ENCODE results near the gene ATP1A1. TPM values are rescaled to one million over a fixed set of nuclear protein-coding genes. Genes with fewer than 3 reads are reported as not detected.

The ATP1A1 gene
- total RNA-seq, 2 experiments from 2014 or later: 251 to 262 TPM

DNA sequence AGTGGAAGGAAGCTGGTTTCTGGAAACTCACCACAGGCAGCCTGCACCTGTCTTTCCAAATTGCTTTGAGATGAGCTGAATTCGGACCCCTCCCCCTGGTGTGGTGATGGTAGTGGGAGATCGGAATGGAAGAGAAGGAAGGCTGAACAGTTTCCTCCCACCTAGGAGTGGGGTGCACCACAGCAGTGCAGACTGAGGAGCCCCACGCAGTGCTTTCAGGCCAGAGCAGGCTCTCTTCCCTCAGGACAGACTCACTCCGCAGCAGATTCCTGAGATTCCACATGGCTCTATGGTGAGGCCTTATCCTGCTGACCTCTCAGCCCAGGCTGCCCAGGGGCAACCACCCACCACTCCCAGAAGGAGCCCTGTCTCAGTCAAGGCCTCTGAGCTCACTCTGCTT is 80.9 kb downstream of the ATP1A1 start:
- ATAC-seq (ENCODE audit: poor library complexity): no peak
- Mint-ChIP-seq H3K4me1 (ENCODE audit: low read depth) (no peaks in the 10 kb centered on the region), H3K27ac (no peak overlapping the region), H3K36me3 (ENCODE audit: low read depth) (no peaks in the 10 kb centered on the region), H3K9me3 (no peaks in the 10 kb centered on the region), H3K4me3 (no peak overlapping the region), H3K27me3 (peaks cover 3% of the 10 kb centered on the region)
- intact Hi-C loops (cut with DNase I, micrococcal nuclease): no loop called here
- Histone ChIP-seq H3K4me3 (ENCODE audit: low read length) (no peak overlapping the region), H3K9me3 (ENCODE audit: control insufficient read depth in 1 of 2, insufficient read depth in 1 of 2, low read length in 2 of 2) (no peaks in the 10 kb centered on the region), H3K27me3 (ENCODE audit: control insufficient read depth in 1 of 2, insufficient read depth in 2 of 2, low read length in 2 of 2) (no peaks in the 10 kb centered on the region), H3K36me3 (ENCODE audit: insufficient read depth, low read length) (no peaks in the 10 kb centered on the region), H3K27ac (ENCODE audit: low read depth in 1 of 2, low read length in 2 of 2) (no peak overlapping the region), H3K4me1 (ENCODE audit: insufficient read depth, low read length) (no peaks in the 10 kb centered on the region)
- TF ChIP-seq, protein P1, sequence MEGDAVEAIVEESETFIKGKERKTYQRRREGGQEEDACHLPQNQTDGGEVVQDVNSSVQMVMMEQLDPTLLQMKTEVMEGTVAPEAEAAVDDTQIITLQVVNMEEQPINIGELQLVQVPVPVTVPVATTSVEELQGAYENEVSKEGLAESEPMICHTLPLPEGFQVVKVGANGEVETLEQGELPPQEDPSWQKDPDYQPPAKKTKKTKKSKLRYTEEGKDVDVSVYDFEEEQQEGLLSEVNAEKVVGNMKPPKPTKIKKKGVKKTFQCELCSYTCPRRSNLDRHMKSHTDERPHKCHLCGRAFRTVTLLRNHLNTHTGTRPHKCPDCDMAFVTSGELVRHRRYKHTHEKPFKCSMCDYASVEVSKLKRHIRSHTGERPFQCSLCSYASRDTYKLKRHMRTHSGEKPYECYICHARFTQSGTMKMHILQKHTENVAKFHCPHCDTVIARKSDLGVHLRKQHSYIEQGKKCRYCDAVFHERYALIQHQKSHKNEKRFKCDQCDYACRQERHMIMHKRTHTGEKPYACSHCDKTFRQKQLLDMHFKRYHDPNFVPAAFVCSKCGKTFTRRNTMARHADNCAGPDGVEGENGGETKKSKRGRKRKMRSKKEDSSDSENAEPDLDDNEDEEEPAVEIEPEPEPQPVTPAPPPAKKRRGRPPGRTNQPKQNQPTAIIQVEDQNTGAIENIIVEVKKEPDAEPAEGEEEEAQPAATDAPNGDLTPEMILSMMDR (IDR thresholded peaks at IDR 0.05): no peak
- POLR2A ChIA-PET: no interaction called here
- DNase-seq: no peak
- CTCF ChIA-PET: no interaction called here

Other genes with a start within 250 kb of the ATP1A1 start
- gene CD58, start 197.8 kb downstream of the ATP1A1 start, total RNA-seq: 1 to 10 TPM; 4.2 to 5.7 TPM